Inflammatory macrophage treated with lipopolysaccharide for 1 hour (primary cell): ENCODE data around the gene SPHK1.

Experiments
- DNase-seq, 2 donors: peaks; one replicate each; pipeline ENCODE4 v3.0.0-alpha.2; 2020 to 2022

SPHK1 gene

DNA sequence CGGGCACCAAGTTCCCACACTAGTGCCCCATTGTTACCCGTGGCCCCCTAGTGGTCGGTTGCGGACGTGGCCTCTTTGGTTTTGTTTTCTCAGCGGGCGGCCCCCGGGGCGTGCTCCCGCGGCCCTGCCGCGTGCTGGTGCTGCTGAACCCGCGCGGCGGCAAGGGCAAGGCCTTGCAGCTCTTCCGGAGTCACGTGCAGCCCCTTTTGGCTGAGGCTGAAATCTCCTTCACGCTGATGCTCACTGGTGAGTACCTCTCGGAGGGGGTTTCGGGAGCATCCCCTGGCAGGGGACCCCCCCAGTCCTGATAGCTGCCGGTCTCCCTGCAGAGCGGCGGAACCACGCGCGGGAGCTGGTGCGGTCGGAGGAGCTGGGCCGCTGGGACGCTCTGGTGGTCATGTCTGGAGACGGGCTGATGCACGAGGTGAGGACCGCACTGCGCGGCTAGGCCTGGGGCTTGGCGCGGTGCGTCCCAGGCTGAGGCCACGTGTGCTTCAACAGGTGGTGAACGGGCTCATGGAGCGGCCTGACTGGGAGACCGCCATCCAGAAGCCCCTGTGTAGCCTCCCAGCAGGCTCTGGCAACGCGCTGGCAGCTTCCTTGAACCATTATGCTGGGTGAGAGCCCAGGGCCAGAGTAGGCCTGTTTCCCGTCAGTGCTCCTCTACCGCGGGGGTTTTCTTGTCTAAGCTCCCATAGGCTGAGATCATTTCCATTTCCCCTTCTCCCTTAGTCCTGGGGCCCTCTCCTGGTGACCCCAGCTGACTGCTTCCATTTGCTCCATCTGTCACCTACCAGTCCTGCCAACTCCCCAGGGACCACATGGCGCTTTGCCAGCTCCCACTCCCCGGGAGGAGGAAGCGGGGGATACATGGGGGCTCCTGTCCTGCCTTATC lies 1.7 kb downstream of the SPHK1 start:
- DNase-seq, result peak; percentile 75 to 97

DNA sequence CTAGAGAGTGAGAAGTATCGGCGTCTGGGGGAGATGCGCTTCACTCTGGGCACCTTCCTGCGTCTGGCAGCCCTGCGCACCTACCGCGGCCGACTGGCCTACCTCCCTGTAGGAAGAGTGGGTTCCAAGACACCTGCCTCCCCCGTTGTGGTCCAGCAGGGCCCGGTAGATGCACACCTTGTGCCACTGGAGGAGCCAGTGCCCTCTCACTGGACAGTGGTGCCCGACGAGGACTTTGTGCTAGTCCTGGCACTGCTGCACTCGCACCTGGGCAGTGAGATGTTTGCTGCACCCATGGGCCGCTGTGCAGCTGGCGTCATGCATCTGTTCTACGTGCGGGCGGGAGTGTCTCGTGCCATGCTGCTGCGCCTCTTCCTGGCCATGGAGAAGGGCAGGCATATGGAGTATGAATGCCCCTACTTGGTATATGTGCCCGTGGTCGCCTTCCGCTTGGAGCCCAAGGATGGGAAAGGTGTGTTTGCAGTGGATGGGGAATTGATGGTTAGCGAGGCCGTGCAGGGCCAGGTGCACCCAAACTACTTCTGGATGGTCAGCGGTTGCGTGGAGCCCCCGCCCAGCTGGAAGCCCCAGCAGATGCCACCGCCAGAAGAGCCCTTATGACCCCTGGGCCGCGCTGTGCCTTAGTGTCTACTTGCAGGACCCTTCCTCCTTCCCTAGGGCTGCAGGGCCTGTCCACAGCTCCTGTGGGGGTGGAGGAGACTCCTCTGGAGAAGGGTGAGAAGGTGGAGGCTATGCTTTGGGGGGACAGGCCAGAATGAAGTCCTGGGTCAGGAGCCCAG lies 2.8 kb downstream of the SPHK1 start:
- DNase-seq, result no peak

DNA sequence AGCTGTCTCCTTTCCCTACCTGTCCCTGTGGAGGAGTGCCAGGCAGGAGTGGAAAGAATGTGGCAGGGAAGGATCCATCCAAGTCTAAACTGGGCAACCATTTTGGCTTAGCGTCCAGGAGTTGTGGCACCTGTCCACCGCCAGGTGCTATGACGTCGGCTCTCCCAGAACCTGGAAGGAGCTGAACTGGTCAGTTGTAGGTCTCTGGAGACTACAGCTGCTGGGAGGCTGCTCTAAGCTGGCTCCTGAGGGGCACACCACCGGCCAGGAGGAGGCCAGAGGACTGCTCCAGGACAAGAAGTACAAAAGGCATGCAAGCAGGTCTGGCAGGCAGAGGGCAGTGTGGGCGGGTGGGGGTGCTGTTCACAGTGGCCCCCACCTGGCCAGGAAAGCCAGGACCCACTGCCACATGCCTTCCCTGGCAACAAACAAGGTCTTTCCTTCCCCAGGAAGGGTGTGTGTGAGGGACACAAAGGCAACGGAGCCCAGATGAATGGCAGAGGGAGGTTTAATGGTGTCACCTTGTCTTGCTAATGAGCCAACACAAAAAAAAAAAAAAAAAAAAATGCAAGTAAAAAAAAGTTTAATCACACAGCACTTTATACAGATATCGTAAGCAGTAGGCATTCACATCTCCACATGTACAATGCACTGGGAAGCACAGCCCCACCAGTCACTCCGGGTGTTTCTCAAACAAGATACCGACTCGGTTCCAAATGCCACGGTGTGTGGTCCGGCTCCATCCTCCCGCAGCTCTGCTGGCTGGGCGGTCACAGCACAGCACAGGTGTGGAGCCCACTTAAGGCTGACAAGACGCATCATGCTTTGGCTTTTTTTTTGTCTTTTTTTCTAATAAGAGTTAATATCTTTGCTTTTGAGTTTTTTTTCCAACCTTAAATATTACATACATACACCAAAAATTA lies 4.8 kb downstream of the SPHK1 start:
- DNase-seq, result no peak

DNA sequence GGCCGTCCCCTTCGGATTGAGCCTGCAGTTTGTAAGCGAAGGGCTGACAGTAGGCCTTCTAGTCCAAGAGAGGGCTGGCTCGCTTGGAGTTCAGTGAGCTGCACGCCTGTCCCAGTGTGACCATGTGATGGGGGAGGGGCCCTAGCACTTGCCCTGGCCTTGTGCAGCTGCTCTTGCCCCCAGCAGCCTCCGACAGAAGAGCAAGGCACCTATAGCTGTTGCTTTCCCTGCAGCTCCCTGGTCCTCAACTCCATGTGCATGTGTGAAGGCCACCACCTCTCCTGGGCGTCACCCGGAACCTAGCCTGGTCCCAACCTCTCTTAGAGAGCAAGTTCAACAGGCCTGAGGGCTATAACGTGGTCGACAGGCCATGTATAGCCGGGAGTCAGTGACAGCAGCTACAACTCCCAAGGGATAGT lies 5.6 kb downstream of the SPHK1 start:
- DNase-seq, result no peak

DNA sequence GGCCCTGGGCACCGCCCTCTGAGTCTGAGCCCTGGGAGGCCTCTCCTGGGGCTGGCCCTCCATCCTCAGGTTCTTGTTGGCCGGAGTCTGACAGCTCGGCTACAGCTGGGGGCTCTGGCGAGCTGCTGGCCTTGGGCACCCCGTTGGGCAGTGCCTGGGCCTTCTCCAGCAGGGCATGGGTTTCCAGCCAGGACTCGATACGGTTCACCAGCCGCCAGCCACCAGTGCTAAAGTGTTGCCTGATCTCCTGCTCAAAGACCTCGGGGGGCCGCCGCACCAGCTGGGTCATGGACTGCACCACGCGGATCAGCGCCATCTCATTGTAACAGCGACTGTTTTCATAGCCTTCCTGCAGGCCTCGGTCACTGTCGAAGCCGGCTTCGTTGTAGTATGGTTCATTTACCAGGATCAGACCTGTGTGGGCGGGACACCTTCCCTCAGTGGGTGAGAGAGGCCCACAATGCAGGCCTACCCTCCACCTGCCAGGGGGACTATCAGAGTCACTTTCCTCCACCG lies 6.8 kb downstream of the SPHK1 start:
- no peak for DNase-seq

DNA sequence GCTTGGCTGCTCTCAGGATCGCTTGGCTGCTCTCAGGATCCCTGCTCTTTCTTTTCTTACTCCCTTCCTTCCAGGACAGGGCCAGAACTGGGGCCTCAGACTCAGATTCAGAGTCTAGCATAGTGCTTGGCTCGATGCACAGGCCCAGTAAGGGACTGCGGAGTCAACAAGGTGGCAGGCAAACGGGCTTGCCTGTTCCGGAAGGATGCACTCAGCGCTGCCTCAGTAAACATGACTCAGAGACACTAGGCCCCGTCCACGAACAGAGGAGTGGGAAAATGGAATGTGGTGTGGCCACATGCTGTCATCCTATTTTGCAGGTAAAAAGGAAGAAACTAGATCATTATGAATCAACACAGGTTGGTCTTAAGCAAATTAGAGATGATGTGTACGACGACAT lies 9.8 kb downstream of the SPHK1 start:
- no peak for DNase-seq

DNA sequence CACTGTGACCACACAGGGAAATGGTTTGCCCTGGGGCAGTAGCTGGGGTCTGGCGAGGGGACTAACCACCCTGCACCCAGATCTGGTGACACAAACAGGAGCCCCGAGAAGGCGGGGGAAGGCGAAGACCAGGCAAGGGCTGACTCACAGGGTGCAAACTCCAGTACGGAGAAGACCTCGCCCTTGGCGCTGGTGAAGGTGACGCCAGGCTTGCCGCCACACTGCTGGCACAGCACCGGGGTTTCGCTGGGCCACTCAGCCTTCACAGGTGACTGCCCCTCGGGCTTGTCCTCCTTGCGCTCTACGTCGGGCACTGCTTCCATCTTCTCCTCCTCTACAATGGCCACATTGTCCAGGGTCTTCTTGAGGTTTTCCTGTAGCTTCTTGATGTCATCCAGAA lies 11.6 kb downstream of the SPHK1 start:
- DNase-seq, result no peak

DNA sequence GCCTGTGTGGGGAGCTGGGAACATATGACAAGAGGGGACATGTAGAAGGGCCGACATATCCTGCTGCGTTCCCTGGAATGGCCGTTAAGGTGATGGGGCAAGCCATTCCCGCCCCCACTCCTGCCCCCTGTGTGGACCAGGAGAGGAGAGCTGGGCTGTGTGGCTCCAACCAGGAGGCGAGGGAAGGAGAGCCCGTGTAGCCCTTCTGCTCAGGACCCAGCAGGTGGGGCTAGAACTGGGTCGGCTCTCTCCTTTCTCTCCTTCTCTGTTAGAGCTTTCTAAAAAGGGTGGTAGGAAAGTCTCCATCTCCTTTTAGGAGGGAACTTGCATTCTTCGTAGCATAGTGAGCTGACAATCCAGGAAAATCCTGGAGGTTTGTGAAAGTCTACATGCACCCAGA lies 12.8 kb downstream of the SPHK1 start:
- DNase-seq, result no peak

DNA sequence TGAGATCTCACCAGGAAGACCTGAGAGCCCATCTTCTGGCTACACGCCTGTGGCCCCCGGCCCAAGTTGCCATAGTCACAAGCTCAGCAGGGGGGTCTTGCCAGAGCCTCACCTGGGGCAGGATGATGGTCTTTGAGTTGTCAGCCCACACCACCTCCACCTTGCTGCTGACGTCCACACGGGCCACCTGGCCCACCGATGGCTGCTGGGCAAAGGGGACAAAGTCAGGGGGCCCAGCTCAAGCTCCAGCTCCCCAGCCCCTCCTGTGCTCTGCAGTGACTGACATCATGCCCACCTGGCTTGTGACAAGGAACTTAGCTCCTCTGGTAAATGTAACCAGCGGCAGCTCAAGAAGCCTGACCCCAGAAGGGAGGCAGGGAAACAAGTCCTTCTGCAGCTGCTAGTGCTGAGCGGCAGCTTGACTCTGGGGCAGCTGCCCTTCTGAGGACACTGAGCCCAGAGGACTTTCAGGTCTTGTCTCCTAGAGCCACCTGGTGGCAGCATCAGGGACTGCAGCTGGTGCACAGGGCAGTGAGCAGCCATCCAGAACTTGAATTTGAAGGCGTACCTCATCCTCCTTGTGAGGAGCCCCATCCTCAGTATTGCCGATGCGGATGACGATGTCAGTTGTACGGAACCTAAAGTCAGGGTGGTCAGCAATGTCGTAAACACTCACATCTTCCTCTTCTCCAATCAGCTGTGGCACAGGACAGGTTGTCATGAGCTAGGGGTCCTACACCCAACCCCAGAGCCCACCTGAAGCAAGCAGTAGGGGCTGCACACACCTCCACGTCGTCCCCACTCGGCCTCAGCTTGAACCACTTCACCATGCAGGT lies 13.5 kb downstream of the SPHK1 start:
- peak; percentile 68 to 98 for DNase-seq

DNA sequence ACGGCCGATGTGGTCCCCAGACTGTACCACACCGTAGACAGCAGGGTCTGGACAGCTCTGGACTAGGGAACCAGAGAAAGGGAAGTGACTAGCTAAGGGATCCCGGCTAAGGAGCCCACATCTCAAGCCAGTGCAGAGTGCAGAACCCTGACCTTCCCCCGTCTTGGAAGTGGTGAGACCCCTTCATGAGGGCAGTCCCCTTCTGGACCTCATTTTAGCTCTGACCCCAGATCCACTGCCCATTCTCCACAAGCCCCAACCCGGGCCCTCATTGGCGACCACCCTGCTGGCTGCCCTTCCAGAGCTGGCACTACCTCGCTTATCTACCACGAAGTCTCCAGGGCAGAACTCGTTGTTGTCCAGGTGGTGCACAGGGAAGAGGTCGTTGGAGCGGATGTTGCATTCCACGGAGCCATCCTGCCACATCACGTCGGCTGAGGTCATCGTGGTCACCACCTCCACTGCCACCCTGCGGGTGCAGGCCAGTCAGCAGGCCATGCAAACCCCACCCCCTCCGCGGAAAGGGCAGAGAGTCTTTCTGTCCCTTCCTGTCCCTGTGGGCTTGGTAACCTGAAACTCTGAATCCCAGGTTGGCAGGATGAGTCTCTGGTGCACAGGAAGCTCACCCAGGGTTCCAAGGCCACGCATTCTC lies 14.2 kb downstream of the SPHK1 start:
- no peak for DNase-seq

DNA sequence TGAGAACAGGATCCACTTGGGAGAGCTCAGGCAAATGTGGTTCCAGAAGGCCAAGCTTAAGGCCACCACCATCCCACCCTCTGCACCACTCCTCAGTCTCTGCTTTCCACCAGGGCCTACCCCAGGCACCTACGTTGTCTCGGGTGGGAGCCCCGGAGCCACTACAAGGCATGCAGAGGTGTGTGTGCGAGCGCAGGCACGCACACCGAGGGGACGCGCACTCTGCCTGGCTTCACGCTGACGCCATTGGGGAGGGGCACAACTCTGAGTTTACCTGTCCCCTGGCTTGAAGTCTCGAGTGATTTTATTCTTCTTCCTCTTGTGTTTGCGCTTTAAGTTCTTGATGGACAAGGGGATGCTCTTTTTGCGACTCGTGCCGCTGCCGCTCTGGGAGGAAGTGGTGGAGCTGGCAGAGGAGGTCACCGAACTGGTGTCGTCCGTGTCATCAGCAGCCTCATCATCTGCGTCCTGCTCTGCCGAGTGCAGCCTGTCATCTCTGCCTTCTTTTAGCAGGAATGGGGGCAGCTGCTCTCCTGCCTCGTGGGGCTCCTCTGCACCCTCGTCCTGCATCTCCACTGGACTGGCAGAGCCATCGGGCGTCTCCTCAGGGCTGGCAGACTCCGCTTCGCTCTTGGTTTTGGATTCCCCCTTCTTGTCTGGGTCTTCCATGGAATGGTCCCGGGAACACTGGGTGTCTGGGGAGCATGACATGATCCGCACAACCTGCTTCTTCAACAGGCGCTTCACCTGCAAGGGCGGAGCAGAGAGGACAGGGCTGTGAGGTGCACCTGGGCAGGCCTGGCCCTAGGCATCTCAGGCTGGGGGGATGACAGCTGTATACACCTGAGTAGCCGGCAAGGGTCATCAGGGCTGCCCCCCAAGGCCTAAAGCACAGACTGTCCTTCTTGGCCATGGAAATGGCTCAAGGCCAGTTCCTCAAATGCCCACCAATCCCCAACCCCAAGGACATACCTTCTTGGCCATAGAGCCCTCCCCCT lies 15.1 kb downstream of the SPHK1 start:
- no peak for DNase-seq

DNA sequence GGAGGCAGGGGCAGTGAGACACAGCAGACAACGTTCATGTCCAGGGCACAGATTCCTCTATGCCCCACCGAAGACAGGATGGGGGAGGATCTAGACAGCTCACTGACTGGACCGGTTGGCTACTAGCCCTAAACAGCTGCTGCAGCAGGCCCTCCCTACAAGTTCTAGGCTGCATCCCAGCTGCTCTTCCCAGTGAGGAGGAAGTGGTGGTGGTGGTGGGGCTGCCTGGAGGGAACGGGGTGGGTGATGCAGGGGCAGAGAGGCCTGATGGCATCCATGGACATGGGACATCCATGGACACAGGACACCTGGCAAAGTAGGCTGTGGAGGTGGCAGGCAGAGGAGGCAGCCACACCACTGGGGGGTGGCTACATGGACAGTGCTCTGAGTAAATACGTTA lies 18.3 kb downstream of the SPHK1 start:
- DNase-seq, result no peak

DNA sequence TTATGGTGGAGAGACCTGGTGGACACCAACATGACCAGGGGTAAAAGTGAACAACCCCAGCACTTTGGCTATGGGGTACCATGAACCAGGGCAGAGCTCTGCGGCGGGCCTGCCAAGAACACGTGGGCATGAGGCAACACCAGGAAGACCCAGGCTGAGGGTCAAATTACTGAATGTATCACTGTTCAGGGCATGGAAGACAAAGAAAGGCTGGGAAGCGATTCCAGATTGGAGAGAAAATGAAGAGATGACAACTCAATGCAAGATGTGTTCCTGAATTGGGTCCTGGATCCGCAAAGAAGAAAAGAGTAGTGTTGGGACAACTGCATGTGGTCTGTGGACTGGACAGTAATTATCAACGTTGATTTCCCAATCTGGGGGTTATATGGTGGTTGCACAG lies 19.8 kb downstream of the SPHK1 start:
- no peak for DNase-seq

DNA sequence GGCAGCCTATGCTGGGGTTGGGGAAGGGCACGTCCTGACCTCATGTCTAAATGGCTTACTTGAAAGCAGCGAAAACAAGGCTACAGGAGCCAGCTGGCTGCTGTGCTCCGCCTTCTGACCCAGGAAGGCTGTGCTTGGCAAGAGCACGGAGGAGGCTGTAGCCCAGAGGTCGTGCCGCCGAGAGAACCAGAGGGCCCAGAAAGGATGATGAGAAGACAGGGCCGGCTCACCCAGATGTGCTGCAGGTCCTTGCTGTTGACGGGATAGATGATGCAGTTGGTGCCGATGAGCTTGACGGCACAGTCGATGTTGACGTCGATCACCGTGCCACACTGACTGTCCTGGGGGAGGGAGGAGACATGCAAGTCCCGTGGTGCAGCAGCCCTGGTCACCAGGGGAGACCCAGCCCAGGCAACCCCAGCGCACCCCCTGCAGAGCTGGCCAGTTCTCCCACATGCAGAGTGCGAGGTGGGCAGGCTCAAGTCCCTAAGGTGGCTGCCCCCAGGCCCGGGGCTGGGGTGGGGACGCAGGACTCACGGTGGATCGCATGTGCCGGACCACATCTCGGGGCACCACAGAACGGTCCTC lies 20.7 kb downstream of the SPHK1 start:
- DNase-seq, result no peak

DNA sequence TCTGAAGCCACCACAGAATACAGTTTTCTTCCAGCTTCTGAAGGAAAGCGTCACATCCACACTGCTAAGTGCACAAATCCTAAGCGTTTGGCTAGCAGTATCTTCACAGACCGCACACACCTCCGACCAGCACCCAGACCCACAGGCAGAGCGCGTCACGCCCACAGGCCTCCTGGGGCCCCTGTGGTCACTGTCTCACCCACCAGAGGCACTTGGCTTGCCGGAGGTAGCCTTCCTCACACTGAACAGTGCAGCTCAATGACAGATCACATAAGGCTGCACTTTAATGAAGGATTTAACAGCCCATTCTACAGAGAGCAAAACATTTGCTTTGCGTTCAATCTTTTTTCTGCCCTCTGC lies 21.2 kb downstream of the SPHK1 start:
- no peak for DNase-seq

DNA sequence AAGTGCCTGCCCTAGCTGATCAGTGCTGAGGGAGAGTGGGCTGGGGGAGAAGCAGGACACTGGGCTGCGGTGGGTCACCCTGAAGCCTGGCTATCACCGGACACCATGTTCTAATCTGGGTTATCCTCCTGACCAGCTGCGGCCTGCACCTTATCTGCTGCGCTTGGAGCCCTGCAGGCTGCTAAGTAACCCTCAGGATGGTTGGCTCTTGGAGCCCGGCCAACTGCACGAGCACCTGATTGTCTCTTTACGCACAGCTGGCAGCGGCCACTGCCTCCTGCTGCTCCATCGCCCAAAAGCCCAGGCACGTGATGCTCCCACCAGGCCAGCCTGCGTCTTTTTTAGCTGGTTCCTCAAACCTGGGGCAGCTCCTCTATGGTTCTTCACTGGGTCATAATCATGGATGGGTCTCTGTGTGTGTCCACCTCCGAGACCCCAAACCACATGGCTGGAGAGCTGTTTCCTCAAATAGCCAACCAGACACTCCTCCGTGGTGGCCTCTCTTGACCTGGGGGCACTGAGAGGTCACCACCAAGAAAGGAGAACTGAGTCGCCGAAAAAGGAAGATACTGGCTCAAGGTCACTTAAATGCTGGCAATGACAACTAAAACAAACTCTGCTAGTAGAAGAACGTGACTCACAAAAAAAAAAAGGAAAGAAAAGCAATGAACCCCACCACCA lies 21.7 kb downstream of the SPHK1 start:
- DNase-seq, result peak; percentile 51 to 52

DNA sequence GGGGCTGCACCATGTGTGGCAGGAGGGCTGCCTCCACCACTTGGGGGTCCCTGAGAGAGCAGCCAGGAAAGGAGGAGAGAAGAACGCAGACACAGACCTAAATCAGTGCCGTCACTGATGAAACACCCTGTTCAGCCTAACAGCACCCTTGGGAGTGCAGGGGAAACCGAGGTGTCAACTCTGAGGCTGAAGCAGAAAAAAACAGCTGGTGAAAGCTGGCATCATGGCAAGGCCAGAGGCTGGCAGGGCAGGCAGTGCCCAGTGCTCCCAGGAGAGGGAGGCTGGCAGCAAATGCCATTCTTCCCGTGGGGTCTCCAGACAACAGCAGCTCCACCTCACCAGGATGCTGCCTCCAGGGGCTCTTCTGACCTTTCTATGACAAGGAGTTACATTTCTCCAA lies 23.1 kb downstream of the SPHK1 start:
- no peak for DNase-seq

DNA sequence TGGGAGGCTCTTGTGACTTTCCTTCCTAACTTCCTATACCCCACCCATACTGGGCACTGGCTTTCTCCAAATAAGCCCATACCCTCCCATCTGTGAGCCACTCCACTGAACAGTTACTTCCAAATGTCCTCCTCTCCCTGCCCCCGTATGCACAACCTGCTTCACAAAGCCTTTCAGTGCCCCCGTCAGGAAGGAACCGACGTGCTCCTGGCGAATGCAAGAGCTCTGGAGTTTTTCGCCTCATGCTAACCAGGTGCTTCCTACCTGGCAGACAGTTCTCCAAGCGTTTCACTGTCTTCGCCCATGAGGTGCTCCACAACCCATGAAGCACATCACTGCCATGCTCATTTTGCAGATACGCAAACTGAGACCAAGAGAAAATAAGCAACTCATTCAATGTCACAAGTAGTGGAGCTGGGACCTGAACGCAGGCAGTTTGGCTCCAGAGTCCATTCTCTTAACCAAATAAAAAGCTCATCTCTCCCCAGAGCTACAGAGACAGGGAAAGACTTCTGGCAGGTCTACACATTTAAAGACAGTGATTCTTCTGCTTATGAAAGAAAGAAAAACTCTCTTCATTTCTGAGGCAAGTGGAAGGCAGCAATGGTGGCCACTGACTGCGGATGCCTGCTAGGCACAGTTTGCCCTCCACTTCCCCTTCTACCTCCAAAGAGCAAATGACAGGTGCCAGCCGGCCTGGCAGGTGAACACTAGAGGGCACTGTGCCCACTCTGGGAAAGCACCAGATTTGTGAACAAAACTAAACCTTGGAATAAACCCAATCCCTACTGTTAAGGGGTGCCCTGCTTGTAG lies 23.8 kb downstream of the SPHK1 start:
- peak; percentile 16 to 18 for DNase-seq
